Natural killer cell (primary cell): Measurements from ENCODE around the gene SYCP2L. TPM values are rescaled to one million over a fixed set of nuclear protein-coding genes. Genes with fewer than 3 reads are reported as not detected.

ENCODE experiments used
- ATAC-seq, 3 donors: fragments of 150-1000 bp in 2 of 3; fragments of 200-7000 bp in 1 of 3; cut with Tn5 transposase; 1 replicate in 1 of 3; 2 replicates in 2 of 3; pipeline ENCODE4 v1.10.0; 2021; ENCODE audit warnings: mild to moderate bottlenecking in 2 of 3, moderate library complexity in 2 of 3
- DNase-seq, 2 donors: peaks; one replicate each; pipeline versions ENCODE4 v3.0.0 to v3.0.0-alpha.2; 2013 to 2021; ENCODE audit warnings: mixed read lengths in 1 of 2
- H3K27ac ChIP-seq: one replicate; pipeline ENCODE4 v1.5.1; 2013; ENCODE audit warnings: mild to moderate bottlenecking, low read length
- H3K27me3 ChIP-seq: one replicate; pipeline ENCODE4 v1.6.1; 2013; ENCODE audit warnings: low read length; ENCODE audit not compliant: control insufficient read depth, insufficient read depth
- H3K36me3 ChIP-seq: one replicate; pipeline ENCODE4 v1.6.1; 2013; ENCODE audit warnings: low read length; ENCODE audit not compliant: control insufficient read depth, insufficient read depth
- H3K4me1 ChIP-seq: one replicate; pipeline ENCODE4 v1.6.1; 2013; ENCODE audit warnings: low read length; ENCODE audit not compliant: control insufficient read depth, insufficient read depth
- H3K4me3 ChIP-seq: one replicate; pipeline ENCODE4 v1.5.1; 2013; ENCODE audit warnings: low read length
- H3K9me3 ChIP-seq: one replicate; pipeline ENCODE4 v1.6.1; 2013; ENCODE audit warnings: low read length; ENCODE audit not compliant: control insufficient read depth, insufficient read depth
- H3K27ac Mint-ChIP-seq, 2 donors: one replicate each; pipeline ENCODE4 v1.8.0; 2022; ENCODE audit warnings: mild to moderate bottlenecking in 2 of 2, mixed read lengths in 2 of 2, moderate library complexity in 1 of 2
- H3K27me3 Mint-ChIP-seq, 2 donors: one replicate each; pipeline ENCODE4 v1.8.0; 2022; ENCODE audit warnings: low read depth in 2 of 2, mixed read lengths in 2 of 2
- H3K36me3 Mint-ChIP-seq: one replicate; pipeline ENCODE4 v1.8.0; 2022; ENCODE audit warnings: mixed read lengths
- H3K4me1 Mint-ChIP-seq, 2 donors: one replicate each; pipeline ENCODE4 v1.8.0; 2022; ENCODE audit warnings: mixed read lengths in 2 of 2
- H3K4me3 Mint-ChIP-seq: one replicate; pipeline ENCODE4 v1.8.0; 2022; ENCODE audit warnings: mild to moderate bottlenecking, moderate library complexity, mixed read lengths
- H3K9me3 Mint-ChIP-seq, 2 donors: one replicate each; pipeline ENCODE4 v1.8.0; 2022; ENCODE audit warnings: mixed read lengths in 2 of 2
- WGBS: methylation state at CpG from one replicate; pipeline ENCODE4 v1.1.7; 2013; ENCODE audit warnings: missing lambda C conversion rate; ENCODE audit not compliant: insufficient coverage; 5-methylcytosine and 5-hydroxymethylcytosine counted together
- intact Hi-C: fragments of 100-400 bp; cut with micrococcal nuclease; formaldehyde crosslinking; loops from one replicate; pipeline ENCODE4 v1.14.2; 2022
- total RNA-seq, 4 donors: library from RNA; stranded (reverse); fragments of 120-200 nt in 1 of 4; gene quantifications; one replicate each; pipeline versions ENCODE4 v1.2.3 to v1.2.4, GENCODE V29; 2013 to 2022
- TF ChIP-seq, protein P1 (sequence below): fragments of 200-600 bp; IDR thresholded peaks from one replicate; pipeline ENCODE4 v1.8.0; 2022; ENCODE audit warnings: antibody characterized with exemption

The SYCP2L gene
- total RNA-seq, 3 donors from 2014 or later (not counting 1 experiment from before 2014, with no cell fraction given) = 0.82 to 7.3 TPM; not detected in 1

GRCh38 chr6:10838794-10839333 lies 48.0 kb upstream of the SYCP2L start:
- H3K36me3 Mint-ChIP-seq = peaks cover 6% of the 10 kb centered on the region
- 43% methylated on average over 8 of the region's 8 CpGs for WGBS

GRCh38 chr6:10843554-10843953 lies 43.3 kb upstream of the SYCP2L start:
- Histone ChIP-seq H3K27ac (no peak overlapping the region), H3K27me3 (peaks cover 15% of the 10 kb centered on the region), H3K36me3 (no peaks in the 10 kb centered on the region), H3K9me3 (no peaks in the 10 kb centered on the region), H3K4me3 (no peak overlapping the region), H3K4me1 (peaks cover 6% of the 10 kb centered on the region)
- Mint-ChIP-seq H3K27ac (no peak overlapping the region), H3K4me1 (peaks cover 6 to 9% of the 10 kb centered on the region in 2 donors), H3K4me3 (no peak overlapping the region), H3K36me3 (no peaks in the 10 kb centered on the region), H3K9me3 (no peaks in the 10 kb centered on the region), H3K27me3 (peaks cover 27 to 33% of the 10 kb centered on the region in 2 donors)
- DNase-seq = no peak
- intact Hi-C loops = no loop called here
- no peak for ATAC-seq
- TF ChIP-seq, protein P1, sequence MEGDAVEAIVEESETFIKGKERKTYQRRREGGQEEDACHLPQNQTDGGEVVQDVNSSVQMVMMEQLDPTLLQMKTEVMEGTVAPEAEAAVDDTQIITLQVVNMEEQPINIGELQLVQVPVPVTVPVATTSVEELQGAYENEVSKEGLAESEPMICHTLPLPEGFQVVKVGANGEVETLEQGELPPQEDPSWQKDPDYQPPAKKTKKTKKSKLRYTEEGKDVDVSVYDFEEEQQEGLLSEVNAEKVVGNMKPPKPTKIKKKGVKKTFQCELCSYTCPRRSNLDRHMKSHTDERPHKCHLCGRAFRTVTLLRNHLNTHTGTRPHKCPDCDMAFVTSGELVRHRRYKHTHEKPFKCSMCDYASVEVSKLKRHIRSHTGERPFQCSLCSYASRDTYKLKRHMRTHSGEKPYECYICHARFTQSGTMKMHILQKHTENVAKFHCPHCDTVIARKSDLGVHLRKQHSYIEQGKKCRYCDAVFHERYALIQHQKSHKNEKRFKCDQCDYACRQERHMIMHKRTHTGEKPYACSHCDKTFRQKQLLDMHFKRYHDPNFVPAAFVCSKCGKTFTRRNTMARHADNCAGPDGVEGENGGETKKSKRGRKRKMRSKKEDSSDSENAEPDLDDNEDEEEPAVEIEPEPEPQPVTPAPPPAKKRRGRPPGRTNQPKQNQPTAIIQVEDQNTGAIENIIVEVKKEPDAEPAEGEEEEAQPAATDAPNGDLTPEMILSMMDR = no peak

More at GRCh38 chr6:10838794-10839333, 48.0 kb upstream of the SYCP2L start:
- Mint-ChIP-seq H3K9me3 (no peaks in the 10 kb centered on the region), H3K4me1 (peaks cover 22 to 23% of the 10 kb centered on the region in 2 donors), H3K27me3 (peaks cover 58 to 74% of the 10 kb centered on the region in 2 donors), H3K27ac (peak overlapping the region; percentile 60 to 86), H3K4me3 (peak overlapping the region; percentile 82)
- DNase-seq = peak in 1 of 2 donors; percentile 21
- H3K36me3 ChIP-seq = no peaks in the 10 kb centered on the region
- H3K9me3 ChIP-seq = no peaks in the 10 kb centered on the region
- no peak overlapping the region for H3K27ac ChIP-seq
- peak overlapping the region; percentile 34 for H3K4me3 ChIP-seq
- H3K27me3 ChIP-seq = peaks cover 40% of the 10 kb centered on the region
- intact Hi-C loops = loop anchor here (2.0 kb wide), 1 partner anchor 254 kb away; the partner anchor contains the start of gene SMIM13
- peak; percentile 10 to 40 (median 13) for ATAC-seq
- TF ChIP-seq, protein P1 = no peak
- peaks cover 21% of the 10 kb centered on the region for H3K4me1 ChIP-seq

DNA sequence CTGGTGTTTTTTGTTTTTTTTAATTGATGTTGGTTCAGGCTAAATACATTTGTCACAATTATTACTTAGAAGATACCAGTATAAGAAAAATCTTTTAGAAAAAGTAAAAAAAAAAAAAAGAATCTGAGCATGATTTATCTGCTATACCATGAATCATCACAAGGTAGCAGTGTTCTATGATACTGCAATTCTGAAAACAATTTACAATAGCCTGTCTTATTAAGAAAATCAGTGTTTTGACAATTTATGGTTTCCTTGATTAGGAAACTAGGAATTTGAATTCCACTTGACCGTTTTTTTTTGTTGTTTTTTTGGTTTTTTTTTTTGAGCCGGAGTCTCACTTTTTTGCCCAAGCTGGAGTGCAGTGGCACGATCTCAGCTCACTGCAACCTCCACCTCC lies 39.2 kb upstream of the SYCP2L start:
- ATAC-seq (no peak), DNase-seq (no peak)
- Mint-ChIP-seq H3K36me3 (no peaks in the 10 kb centered on the region), H3K27ac (no peak overlapping the region), H3K4me1 (no peaks in the 10 kb centered on the region), H3K27me3 (peaks cover 5 to 6% of the 10 kb centered on the region in 2 donors), H3K9me3 (no peaks in the 10 kb centered on the region), H3K4me3 (no peak overlapping the region)
- no peaks in the 10 kb centered on the region for H3K36me3 ChIP-seq
- intact Hi-C loops = no loop called here
- H3K9me3 ChIP-seq = peaks cover under 1% of the 10 kb centered on the region
- H3K27me3 ChIP-seq = no peaks in the 10 kb centered on the region
- H3K4me3 ChIP-seq = no peak overlapping the region
- H3K27ac ChIP-seq = no peak overlapping the region
- no peaks in the 10 kb centered on the region for H3K4me1 ChIP-seq
- 81% methylated on average over 3 of the region's 3 CpGs for WGBS
- TF ChIP-seq, protein P1 = no peak

DNA sequence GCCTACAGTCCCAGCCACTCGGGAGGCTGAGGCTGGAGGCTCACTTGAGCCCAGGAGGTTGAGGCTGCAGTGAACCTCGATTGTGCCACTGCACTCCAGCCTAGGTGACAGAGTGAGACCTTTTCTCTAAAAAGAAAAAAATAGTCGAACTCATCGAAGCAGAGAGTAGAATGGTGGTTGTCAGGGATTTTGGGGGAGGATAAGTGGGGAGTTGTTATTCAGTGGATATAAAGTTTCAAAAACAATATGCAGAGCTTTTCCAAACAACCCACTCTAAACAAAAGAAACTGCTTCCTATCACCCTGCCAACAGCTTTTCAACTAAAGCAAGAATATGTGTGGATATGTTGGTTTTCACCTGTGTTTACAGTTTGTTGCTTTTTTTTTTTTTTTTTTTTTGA lies 37.0 kb upstream of the SYCP2L start:
- H3K27ac ChIP-seq = no peak overlapping the region
- no peak for DNase-seq
- Mint-ChIP-seq H3K9me3 (peaks cover 6 to 7% of the 10 kb centered on the region in 2 donors), H3K27me3 (peaks cover 6 to 13% of the 10 kb centered on the region in 2 donors), H3K4me1 (no peaks in the 10 kb centered on the region), H3K27ac (no peak overlapping the region), H3K4me3 (no peak overlapping the region), H3K36me3 (peaks cover 8% of the 10 kb centered on the region)
- no peaks in the 10 kb centered on the region for H3K27me3 ChIP-seq
- H3K9me3 ChIP-seq = peaks cover 7% of the 10 kb centered on the region
- H3K36me3 ChIP-seq = no peaks in the 10 kb centered on the region
- ATAC-seq = no peak
- TF ChIP-seq, protein P1 = no peak
- intact Hi-C loops = no loop called here
- no peaks in the 10 kb centered on the region for H3K4me1 ChIP-seq
- WGBS = 81% methylated on average over 4 of the region's 4 CpGs
- H3K4me3 ChIP-seq = no peak overlapping the region
